ENCODE results near the gene CUX1.

DNA sequence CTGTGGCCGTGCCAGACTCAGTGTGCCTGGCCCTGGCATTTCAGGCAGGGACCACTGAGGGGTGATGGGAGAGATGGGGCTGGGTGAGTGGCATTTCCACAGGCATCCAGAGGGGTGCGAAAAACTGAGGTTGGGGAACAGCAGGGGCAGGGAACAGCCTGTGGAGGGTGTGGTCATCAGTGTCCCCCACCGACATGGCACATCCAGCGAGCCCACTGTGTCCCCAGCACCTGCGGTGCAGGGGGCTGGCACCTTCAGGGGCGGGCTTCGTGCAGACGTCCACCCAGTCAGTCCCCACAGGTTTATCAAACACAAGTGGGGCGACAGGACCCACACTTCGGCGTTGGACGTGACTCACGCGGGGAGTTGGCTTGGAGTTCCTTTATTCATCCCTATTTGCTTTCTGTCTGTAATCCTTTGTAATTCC, 14.8 kb downstream of the CUX1 start:
- TF ChIP-seq, protein P1, sequence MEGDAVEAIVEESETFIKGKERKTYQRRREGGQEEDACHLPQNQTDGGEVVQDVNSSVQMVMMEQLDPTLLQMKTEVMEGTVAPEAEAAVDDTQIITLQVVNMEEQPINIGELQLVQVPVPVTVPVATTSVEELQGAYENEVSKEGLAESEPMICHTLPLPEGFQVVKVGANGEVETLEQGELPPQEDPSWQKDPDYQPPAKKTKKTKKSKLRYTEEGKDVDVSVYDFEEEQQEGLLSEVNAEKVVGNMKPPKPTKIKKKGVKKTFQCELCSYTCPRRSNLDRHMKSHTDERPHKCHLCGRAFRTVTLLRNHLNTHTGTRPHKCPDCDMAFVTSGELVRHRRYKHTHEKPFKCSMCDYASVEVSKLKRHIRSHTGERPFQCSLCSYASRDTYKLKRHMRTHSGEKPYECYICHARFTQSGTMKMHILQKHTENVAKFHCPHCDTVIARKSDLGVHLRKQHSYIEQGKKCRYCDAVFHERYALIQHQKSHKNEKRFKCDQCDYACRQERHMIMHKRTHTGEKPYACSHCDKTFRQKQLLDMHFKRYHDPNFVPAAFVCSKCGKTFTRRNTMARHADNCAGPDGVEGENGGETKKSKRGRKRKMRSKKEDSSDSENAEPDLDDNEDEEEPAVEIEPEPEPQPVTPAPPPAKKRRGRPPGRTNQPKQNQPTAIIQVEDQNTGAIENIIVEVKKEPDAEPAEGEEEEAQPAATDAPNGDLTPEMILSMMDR (IDR thresholded peaks at IDR 0.05): no peak
- no peak for TF ChIP-seq POLR2AphosphoS5 (IDR thresholded peaks at IDR 0.05)
- TF ChIP-seq POLR2A (IDR thresholded peaks at IDR 0.05): no peak

Data from breast epithelium (tissue), 3 donors.